HG02623 (cell line): ENCODE measurements around the gene ZNF668.
"Not testable (repeated sequence)": the region's sequence is repeated elsewhere in the genome, so short reads cannot be mapped to it uniquely, and the experiment has no call there.

Source experiments
- ATAC-seq: cut with Tn5 transposase; IDR thresholded peaks from one replicate; pipeline ENCODE4 v1.9.1; 2021; ENCODE audit warnings: moderate library complexity; ENCODE audit not compliant: unreplicated experiment

Gene ZNF668

DNA sequence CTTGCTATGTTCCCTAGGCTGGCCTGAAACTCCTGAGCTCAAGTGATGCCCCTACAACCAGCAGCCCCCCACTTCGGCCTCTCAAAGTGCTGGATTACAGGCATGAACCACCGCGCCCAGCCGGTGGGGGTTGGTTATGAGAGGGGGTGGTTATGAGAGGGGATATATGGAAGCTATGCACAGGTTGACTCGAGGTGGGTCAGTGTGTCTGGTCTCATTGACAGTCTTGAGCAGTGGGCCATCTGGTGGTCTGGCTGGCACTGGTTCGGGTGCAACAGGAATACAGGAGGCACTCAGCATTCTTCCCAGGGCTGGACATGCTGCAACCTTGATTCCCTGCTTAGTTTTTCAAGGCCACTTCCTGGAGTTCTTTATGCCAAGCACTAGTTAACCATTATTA lies 58.0 kb downstream of the ZNF668 start:
- no peak for ATAC-seq

DNA sequence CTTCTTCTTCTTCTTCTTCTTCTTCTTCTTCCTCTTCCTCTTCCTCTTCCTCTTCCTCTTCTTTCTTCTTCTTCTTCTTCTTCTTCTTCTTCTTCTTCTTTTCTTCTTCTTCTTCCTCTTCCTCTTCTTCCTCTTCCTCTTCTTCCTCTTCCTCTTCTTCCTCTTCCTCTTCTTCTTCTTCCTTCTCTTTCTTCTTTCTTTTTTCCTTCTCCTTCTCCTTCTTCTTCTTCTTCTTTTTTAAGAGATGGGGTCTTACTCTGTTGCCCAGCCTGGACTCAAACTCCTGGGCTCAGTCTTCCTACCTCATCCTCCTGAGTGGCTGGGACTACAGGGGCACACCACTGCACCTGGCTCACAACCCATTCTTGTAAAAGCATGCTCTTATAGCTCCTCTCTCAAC lies 60.7 kb downstream of the ZNF668 start:
- ATAC-seq: not testable (repeated sequence)

DNA sequence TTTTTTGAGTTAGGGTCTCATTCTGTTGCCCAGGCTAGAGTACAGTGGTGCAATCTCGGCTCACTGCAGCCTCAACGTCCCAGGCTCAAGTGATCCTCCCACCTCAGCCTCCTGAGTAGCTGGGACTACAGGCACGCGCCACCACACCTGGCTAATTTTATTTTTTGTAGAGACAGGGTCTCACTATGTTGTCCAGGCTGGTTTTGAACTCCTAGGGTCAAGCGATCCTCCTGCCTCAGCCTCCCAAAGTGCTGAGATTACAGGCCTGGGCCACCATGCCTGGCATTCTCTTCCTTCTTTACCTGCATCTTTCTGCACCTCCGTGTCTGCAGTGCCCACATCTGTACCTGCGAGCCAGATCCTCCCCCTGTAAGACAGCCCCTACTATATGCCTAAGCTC lies 62.2 kb downstream of the ZNF668 start:
- not testable (repeated sequence) for ATAC-seq
